Measurements from ENCODE around the gene TMOD4.
A peak's percentile ranks its signal among the peaks of the same experiment; 100 is the strongest.

Gene TMOD4

GRCh38 chr1:151175041-151175741 is 590 bp downstream of the TMOD4 start:
- Histone ChIP-seq H3K4me3 (no peak overlapping the region), H3K9me3 (no peaks in the 10 kb centered on the region), H3K27me3 (no peaks in the 10 kb centered on the region), H3K27ac (no peak overlapping the region), H3K4me1 (no peaks in the 10 kb centered on the region), H3K36me3 (peaks cover 55 to 88% (median 70%) of the 10 kb centered on the region in 3 donors)
- intact Hi-C loops (cut with DNase I; ENCODE audit: low total_unique reads), result no loop called here
- TF ChIP-seq CTCF (IDR thresholded peaks at IDR 0.05), result no peak
- no peak for DNase-seq

- Histone ChIP-seq H3K36me3 (peaks cover 30 to 80% (median 51%) of the 10 kb centered on the region in 3 donors), H3K4me3 (no peak overlapping the region), H3K9me3 (no peaks in the 10 kb centered on the region), H3K27ac (no peak overlapping the region), H3K4me1 (peaks cover 0 to 11% (median 9%) of the 10 kb centered on the region in 4 donors), H3K27me3 (no peaks in the 10 kb centered on the region)
- intact Hi-C loops (cut with DNase I; ENCODE audit: low total_unique reads), result no loop called here
- no peak for TF ChIP-seq CTCF (IDR thresholded peaks at IDR 0.05)
- no peak for DNase-seq
Measured at GRCh38 chr1:151171190-151171589, 4.6 kb downstream of the TMOD4 start.

GRCh38 chr1:151167116-151167515 is 8.7 kb downstream of the TMOD4 start:
- Histone ChIP-seq H3K27ac (peak overlapping the region; percentile 92 to 96), H3K27me3 (no peaks in the 10 kb centered on the region), H3K36me3 (peaks cover 17 to 47% (median 30%) of the 10 kb centered on the region in 3 donors), H3K4me3 (peak overlapping the region; percentile 67 to 76), H3K9me3 (no peaks in the 10 kb centered on the region), H3K4me1 (peaks cover 0 to 31% (median 17%) of the 10 kb centered on the region in 4 donors)
- TF ChIP-seq CTCF (IDR thresholded peaks at IDR 0.05), result no peak
- no peak for DNase-seq
- intact Hi-C loops (cut with DNase I; ENCODE audit: low total_unique reads), result no loop called here

GRCh38 chr1:151166505-151166956 is 9.2 kb downstream of the TMOD4 start:
- DNase-seq, result no peak
- H3K4me1 ChIP-seq, result peaks cover 0 to 31% (median 17%) of the 10 kb centered on the region in 4 donors
- intact Hi-C loops (cut with DNase I; ENCODE audit: low total_unique reads), result no loop called here
- no peak for TF ChIP-seq CTCF (IDR thresholded peaks at IDR 0.05)
- peaks cover 17 to 53% (median 33%) of the 10 kb centered on the region in 3 donors for H3K36me3 ChIP-seq
- no peaks in the 10 kb centered on the region for H3K9me3 ChIP-seq
- H3K27ac ChIP-seq, result peak overlapping the region; percentile 92 to 96
- H3K4me3 ChIP-seq, result peak overlapping the region; percentile 67 to 76
- H3K27me3 ChIP-seq, result no peaks in the 10 kb centered on the region

- peaks cover 17 to 53% (median 36%) of the 10 kb centered on the region in 3 donors for H3K36me3 ChIP-seq
- intact Hi-C loops (cut with DNase I; ENCODE audit: low total_unique reads), result no loop called here
- H3K4me3 ChIP-seq, result peak within 1 kb of the TSS; percentile 67 to 76
- no peaks in the 10 kb centered on the region for H3K9me3 ChIP-seq
- peak in 1 of 2 experiments; percentile 50 for TF ChIP-seq CTCF (IDR thresholded peaks at IDR 0.05)
- H3K27me3 ChIP-seq, result no peaks in the 10 kb centered on the region
- peak; percentile 97 to 99 for DNase-seq
- peak within 1 kb of the TSS; percentile 92 to 96 for H3K27ac ChIP-seq
- peaks cover 0 to 33% (median 17%) of the 10 kb centered on the region in 4 donors for H3K4me1 ChIP-seq
Measured at GRCh38 chr1:151165738-151166504, 9.9 kb downstream of the TMOD4 start, which contains the start of the genes LYSMD1 and SCNM1. LYSMD1 (minus strand) TSS chr1:151165902; CDS start chr1:151165258, 644 bp downstream. SCNM1 (plus strand) TSS chr1:151166144; CDS start chr1:151166153, 9 bp downstream.
